ENCODE measurements around the gene CEACAM7. TPM values are rescaled to one million over a fixed set of nuclear protein-coding genes. Genes with fewer than 3 reads are reported as not detected.
"Not testable (repeated sequence)": the region's sequence is repeated elsewhere in the genome, so short reads cannot be mapped to it uniquely, and the experiment has no call there.

CEACAM7 gene
- total and polyA plus RNA-seq, 12 donors, result 0.07 to 0.40 (median 0.18) TPM; not detected in 8

GRCh38 chr19:41711376-41712261 lies 23.5 kb upstream of the CEACAM7 start:
- Histone ChIP-seq H3K27ac (no peak overlapping the region), H3K4me3 (no peak overlapping the region), H3K27me3 (peaks cover 14% of the 10 kb centered on the region), H3K4me1 (replicated peaks in 1 of 2) (no peaks in the 10 kb centered on the region), H3K9me3 (replicated peaks in 1 of 3) (no peaks in the 10 kb centered on the region), H3K36me3 (replicated peaks in 1 of 2) (no peaks in the 10 kb centered on the region)
- intact Hi-C loops (cut with DNase I), result no loop called here
- peak in 1 of 7 donors; percentile 36 for DNase-seq
- TF ChIP-seq CTCF (IDR thresholded peaks at IDR 0.05) (no peak), POLR2A (IDR thresholded peaks at IDR 0.05) (no peak)
- 75 to 82% (median 78%) methylated on average over 13 of the region's 13 CpGs for WGBS, 4 donors

- Histone ChIP-seq H3K27me3 (peaks cover 21% of the 10 kb centered on the region), H3K4me1 (replicated peaks in 1 of 2) (no peaks in the 10 kb centered on the region), H3K27ac (no peak overlapping the region), H3K4me3 (no peak overlapping the region), H3K36me3 (replicated peaks in 1 of 2) (no peaks in the 10 kb centered on the region), H3K9me3 (replicated peaks in 1 of 3) (no peaks in the 10 kb centered on the region)
- intact Hi-C loops (cut with DNase I), result no loop called here
- 62 to 86% (median 81%) methylated on average over 7 to 8 of the region's 8 CpGs for WGBS, 4 donors
- DNase-seq, result peak in 1 of 7 donors; percentile 38
- TF ChIP-seq CTCF (IDR thresholded peaks at IDR 0.05), result no peak
- TF ChIP-seq POLR2A (IDR thresholded peaks at IDR 0.05), result no peak
Measured at GRCh38 chr19:41709951-41710645, 22.0 kb upstream of the CEACAM7 start.

GRCh38 chr19:41709516-41709915 lies 21.4 kb upstream of the CEACAM7 start:
- H3K36me3 ChIP-seq (replicated peaks in 1 of 2); H3K9me3 ChIP-seq (replicated peaks in 1 of 3); H3K27ac ChIP-seq; intact Hi-C loops (cut with DNase I); H3K4me3 ChIP-seq; H3K4me1 ChIP-seq (replicated peaks in 1 of 2): not testable (repeated sequence)
- 80 to 87% (median 82%) methylated on average over 8 of the region's 8 CpGs for WGBS, 4 donors
- DNase-seq, result peak in 1 of 7 donors; percentile 6
- H3K27me3 ChIP-seq, result peaks cover 21% of the 10 kb centered on the region

GRCh38 chr19:41708481-41708880 lies 20.4 kb upstream of the CEACAM7 start, which contains the start of gene CEACAM5:
Gene CEACAM5 (plus strand): TSS chr19:41708626. CDS start chr19:41708732, 106 bp downstream.
- TF ChIP-seq POLR2A (IDR thresholded peaks at IDR 0.05) (no peak), CTCF (IDR thresholded peaks at IDR 0.05) (no peak)
- no peak for DNase-seq
- Histone ChIP-seq H3K27ac (no peak within 1 kb of the TSS), H3K36me3 (replicated peaks in 1 of 2) (no peaks in the 10 kb centered on the region), H3K4me3 (no peak within 1 kb of the TSS), H3K27me3 (peaks cover 21% of the 10 kb centered on the region), H3K4me1 (replicated peaks in 1 of 2) (no peaks in the 10 kb centered on the region), H3K9me3 (replicated peaks in 1 of 3) (no peaks in the 10 kb centered on the region)
- 33 to 44% (median 40%) methylated on average over 4 of the region's 4 CpGs for WGBS, 4 donors
- intact Hi-C loops (cut with DNase I), result no loop called here
